Uterus (tissue), 4 donors: ENCODE results near the gene PCDHGA1. TPM values are rescaled to one million over a fixed set of nuclear protein-coding genes. Genes with fewer than 3 reads are reported as not detected.

Experiments
- DNase-seq, 2 donors: peaks; one replicate each; pipeline ENCODE4 v3.0.0-alpha.2; 2019 to 2020
- H3K27ac ChIP-seq, 2 donors: fragments of 200-600 bp; sonication (generic); 1 replicate in 1 of 2; 2 replicates in 1 of 2; pipeline ENCODE4 v1.5.1; 2016 to 2018
- H3K27me3 ChIP-seq, 2 donors: fragments of 200-600 bp; sonication (generic); one replicate each; pipeline ENCODE4 v1.5.1; 2018 to 2019; ENCODE audit warnings: control low read depth in 1 of 2
- H3K36me3 ChIP-seq, 2 donors: fragments of 200-600 bp; sonication (generic); one replicate each; pipeline ENCODE4 v1.5.1; 2019; ENCODE audit warnings: control low read depth in 1 of 2
- H3K4me1 ChIP-seq, 2 donors: fragments of 200-600 bp; sonication (generic); one replicate each; pipeline ENCODE4 v1.5.1; 2018 to 2019; ENCODE audit warnings: control low read depth in 1 of 2
- H3K4me3 ChIP-seq, 2 donors: fragments of 200-600 bp; sonication (generic); 1 replicate in 1 of 2; 2 replicates in 1 of 2; pipeline ENCODE4 v1.5.1; 2018 to 2019; ENCODE audit warnings: mild to moderate bottlenecking in 1 of 2
- H3K9me3 ChIP-seq, 2 donors: fragments of 200-600 bp; sonication (generic); one replicate each; pipeline ENCODE4 v1.5.1; 2019; ENCODE audit warnings: control low read depth in 1 of 2
- POLR2A ChIP-seq, 2 donors: fragments of 450-650 bp; IDR thresholded peaks; one replicate each; pipeline ENCODE4 v1.6.1; 2016; ENCODE audit warnings: antibody characterized with exemption in 2 of 2, mild to moderate bottlenecking in 1 of 2, moderate library complexity in 1 of 2
- intact Hi-C: fragments of 100-400 bp; cut with DNase I; formaldehyde crosslinking; loops from one replicate; pipeline ENCODE4 v1.15.1; 2023; ENCODE audit warnings: low total_unique reads
- total RNA-seq, 4 donors: library from RNA; depleted of rRNA in 3 of 4; stranded (reverse); fragments of >200 nt in 3 of 4; gene quantifications; one replicate each; pipeline versions ENCODE4 v1.1.0 to v1.2.4, GENCODE V29; 2014 to 2023
- TF ChIP-seq, protein P1 (sequence below), 4 experiments: fragments of 200-600 bp in 2 of 4; fragments of 450-650 bp in 2 of 4; sonication (generic) in 2 of 4; IDR thresholded peaks; one replicate each; pipeline ENCODE4 v1.5.1; 2016 to 2019; ENCODE audit warnings: antibody characterized with exemption in 4 of 4, mild to moderate bottlenecking in 2 of 4, moderate library complexity in 1 of 4
- donor health status: DM: yes; HTN: yes; CAD: no.

PCDHGA1 gene
- total RNA-seq, 4 donors from 2014 or later, result under 0.01 to 3.3 (median 1.5) TPM

DNA sequence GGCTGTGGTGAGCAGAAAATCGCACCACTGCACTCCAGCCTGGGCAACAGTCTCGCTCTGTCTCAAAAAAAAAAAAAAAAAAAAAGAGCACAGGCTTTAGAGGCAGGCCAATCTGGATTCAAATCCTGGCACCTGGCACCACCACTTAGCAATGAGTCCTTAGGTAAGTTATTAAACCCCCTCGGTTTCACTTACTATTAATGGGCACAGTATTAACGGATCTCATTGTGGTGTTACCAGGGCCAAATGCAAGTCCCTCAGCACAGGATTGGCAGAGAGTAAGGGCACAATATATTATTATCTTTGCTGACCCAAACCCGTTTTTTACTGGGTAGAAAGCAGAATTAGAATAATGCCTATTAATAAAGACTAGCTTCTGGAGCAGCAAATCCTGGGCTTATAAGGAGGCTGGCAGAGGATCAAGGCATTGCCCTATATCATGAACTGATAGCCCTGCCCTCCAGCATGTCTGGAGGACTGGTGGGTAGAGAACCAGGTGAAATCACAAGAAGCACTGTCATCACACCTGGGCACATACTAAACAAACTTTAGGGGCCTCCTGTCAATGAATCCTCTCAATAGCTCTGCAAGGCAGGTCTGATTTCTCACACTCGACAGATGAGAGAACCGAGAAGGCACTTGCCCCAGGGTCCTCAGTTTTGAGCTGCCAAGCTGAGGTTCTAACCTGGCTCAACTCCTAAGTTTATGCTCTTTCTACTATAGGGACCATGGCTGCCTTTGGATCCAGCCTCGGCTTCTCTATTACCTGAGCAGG is 176.3 kb downstream of the PCDHGA1 start:
- Histone ChIP-seq H3K9me3 (no peaks in the 10 kb centered on the region), H3K4me1 (peaks cover 13 to 17% of the 10 kb centered on the region in 2 donors), H3K4me3 (no peak overlapping the region), H3K36me3 (no peaks in the 10 kb centered on the region), H3K27ac (peak overlapping the region; percentile 97 to 98), H3K27me3 (no peaks in the 10 kb centered on the region)
- TF ChIP-seq, protein P1, sequence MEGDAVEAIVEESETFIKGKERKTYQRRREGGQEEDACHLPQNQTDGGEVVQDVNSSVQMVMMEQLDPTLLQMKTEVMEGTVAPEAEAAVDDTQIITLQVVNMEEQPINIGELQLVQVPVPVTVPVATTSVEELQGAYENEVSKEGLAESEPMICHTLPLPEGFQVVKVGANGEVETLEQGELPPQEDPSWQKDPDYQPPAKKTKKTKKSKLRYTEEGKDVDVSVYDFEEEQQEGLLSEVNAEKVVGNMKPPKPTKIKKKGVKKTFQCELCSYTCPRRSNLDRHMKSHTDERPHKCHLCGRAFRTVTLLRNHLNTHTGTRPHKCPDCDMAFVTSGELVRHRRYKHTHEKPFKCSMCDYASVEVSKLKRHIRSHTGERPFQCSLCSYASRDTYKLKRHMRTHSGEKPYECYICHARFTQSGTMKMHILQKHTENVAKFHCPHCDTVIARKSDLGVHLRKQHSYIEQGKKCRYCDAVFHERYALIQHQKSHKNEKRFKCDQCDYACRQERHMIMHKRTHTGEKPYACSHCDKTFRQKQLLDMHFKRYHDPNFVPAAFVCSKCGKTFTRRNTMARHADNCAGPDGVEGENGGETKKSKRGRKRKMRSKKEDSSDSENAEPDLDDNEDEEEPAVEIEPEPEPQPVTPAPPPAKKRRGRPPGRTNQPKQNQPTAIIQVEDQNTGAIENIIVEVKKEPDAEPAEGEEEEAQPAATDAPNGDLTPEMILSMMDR (IDR thresholded peaks at IDR 0.05), result no peak
- TF ChIP-seq POLR2A (IDR thresholded peaks at IDR 0.05), result no peak
- intact Hi-C loops, result no loop called here
- DNase-seq, result no peak

DNA sequence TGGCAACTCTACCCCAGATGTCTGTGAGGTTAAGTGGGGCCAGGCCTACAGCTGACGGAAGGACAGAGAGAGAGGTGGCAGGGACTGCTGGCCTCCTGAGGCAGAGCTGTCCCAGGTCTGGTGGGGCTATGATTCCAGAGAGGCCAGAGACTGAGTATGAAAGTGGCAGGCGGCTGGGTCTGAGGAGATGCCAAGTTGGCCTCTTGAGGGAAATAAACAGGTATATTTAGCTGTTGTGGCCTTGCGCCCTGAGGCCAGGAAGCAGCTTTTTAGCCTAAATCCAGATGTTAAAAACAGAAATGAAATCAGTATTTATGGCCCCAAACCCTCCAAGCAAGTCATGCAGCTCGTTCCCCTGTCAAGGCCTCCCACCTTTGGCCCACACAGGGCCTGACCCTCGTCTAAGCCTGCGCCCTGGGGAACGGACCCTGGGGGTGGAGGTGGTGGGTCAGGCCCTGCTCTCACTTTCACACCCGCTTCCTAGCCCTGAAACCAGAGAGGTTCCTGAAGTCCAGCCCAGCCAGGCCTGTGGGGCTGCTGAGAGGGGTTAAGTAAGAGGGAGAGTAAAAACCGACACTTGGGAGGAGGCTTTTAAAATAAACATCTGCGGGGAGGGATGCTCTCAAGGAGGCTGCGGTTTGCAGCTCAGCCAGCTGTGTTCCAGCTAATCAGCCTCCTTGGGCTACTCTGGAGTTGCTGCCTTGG is 177.2 kb downstream of the PCDHGA1 start:
- H3K4me1 ChIP-seq, result peaks cover 13 to 17% of the 10 kb centered on the region in 2 donors
- no peaks in the 10 kb centered on the region for H3K36me3 ChIP-seq
- no peaks in the 10 kb centered on the region for H3K27me3 ChIP-seq
- peak overlapping the region; percentile 97 to 98 for H3K27ac ChIP-seq
- H3K9me3 ChIP-seq, result no peaks in the 10 kb centered on the region
- TF ChIP-seq, protein P1 (IDR thresholded peaks at IDR 0.05), result no peak
- TF ChIP-seq POLR2A (IDR thresholded peaks at IDR 0.05), result no peak
- no peak overlapping the region for H3K4me3 ChIP-seq
- intact Hi-C loops, result no loop called here
- peak; percentile 74 to 76 for DNase-seq

DNA sequence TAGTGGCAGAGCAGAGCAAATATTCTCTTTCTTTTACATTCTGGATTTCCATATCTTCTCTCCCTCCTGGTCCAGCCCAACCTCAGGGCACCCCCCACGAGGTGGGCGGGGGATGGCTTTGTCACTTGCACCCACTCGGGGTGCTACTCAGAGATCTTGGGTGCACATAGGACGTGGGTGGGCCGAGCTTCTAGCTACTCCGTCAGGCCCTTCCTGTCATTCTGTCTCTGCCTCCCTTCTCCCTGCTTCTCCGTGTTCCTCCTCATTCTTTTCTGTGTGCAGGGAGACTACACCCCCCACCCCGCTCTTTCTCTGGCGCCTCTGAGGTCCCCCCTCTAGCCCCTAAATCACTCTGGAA is 178.1 kb downstream of the PCDHGA1 start:
- peaks cover 13 to 17% of the 10 kb centered on the region in 2 donors for H3K4me1 ChIP-seq
- no peaks in the 10 kb centered on the region for H3K27me3 ChIP-seq
- no peaks in the 10 kb centered on the region for H3K36me3 ChIP-seq
- DNase-seq, result no peak
- intact Hi-C loops, result no loop called here
- TF ChIP-seq, protein P1 (IDR thresholded peaks at IDR 0.05), result no peak
- TF ChIP-seq POLR2A (IDR thresholded peaks at IDR 0.05), result no peak
- no peaks in the 10 kb centered on the region for H3K9me3 ChIP-seq
- H3K4me3 ChIP-seq, result peak overlapping the region; percentile 30 to 37
- H3K27ac ChIP-seq, result peak overlapping the region; percentile 97 to 98

DNA sequence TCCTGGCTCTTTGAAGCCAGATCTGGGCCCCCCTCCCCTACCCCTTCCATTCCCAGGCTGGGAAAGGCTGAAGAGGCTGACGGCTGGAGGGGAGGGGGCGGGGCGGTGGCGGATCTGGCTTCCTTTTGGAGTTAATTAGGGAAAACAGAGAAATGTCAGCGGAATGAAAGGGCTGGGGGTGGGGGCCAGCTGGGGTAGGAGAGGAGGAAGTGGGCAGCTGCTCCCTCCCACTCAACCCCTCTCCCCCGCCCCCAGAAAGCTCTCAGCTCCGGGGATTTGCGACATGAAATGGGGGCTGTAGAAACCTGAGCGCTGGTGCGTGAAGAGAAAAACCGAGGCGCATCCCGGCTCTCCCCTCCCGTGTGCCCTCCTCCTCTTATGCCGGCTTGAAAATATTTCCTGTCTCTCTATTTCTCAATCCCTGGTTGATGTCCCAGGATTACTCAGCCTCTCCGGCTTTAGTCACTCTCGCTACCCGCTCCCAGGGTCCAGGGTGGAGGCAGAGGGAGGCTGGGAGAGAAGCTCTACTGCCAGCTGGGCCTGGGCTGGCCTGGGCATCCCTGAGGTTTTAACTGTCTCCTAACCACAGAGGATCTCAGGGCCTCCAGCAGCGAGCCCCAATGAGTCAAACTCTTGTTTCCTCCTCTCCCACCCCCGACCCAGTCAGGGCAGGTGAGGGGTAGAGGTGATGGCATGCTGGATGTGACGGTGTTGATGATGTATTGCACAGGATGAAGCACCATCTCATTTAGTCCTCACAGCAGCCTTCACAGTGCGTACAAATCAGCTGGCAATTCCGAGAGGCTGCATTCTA is 178.7 kb downstream of the PCDHGA1 start:
- Histone ChIP-seq H3K9me3 (no peaks in the 10 kb centered on the region), H3K4me3 (peak overlapping the region; percentile 30 to 37), H3K27me3 (no peaks in the 10 kb centered on the region), H3K4me1 (peaks cover 17% of the 10 kb centered on the region in 2 donors), H3K36me3 (no peaks in the 10 kb centered on the region), H3K27ac (peak overlapping the region; percentile 97 to 98)
- peak; percentile 81 to 86 for DNase-seq
- intact Hi-C loops, result no loop called here
- TF ChIP-seq POLR2A (IDR thresholded peaks at IDR 0.05), result peak; percentile 41 to 50
- TF ChIP-seq, protein P1 (IDR thresholded peaks at IDR 0.05), result no peak
